Measurements from ENCODE around the gene COL21A1.

DNA sequence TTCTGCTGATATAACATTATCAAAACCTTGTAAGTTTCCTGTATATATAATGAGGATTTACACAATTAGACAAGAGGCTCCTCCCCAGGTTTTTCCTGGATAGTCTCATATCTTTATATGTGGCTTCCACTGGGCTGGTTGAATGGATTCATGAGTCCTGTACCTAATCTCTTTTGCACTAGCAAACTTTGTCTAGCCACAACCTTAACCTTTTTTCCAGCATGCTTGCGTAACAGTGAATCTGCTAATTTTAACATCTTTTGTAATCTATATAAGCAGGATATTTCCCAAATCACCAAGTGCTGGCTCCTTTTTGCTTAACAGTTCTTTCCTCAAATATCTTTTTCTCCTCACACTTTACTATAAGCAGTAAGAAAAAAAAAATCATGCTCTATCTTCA, 153.6 kb downstream of the COL21A1 start:
- TF ChIP-seq POLR2A (IDR thresholded peaks at IDR 0.05; ENCODE audit: low read length) (no peak), GATA1 (IDR thresholded peaks at IDR 0.05; ENCODE audit: low read depth, low read length) (no peak)
